ENCODE data around the gene DHRS4L2.
"Not testable (repeated sequence)": the region's sequence is repeated elsewhere in the genome, so short reads cannot be mapped to it uniquely, and the experiment has no call there.

The DHRS4L2 gene

GRCh38 chr14:23988607-23989363 lies at the start of gene DHRS4L2:
Gene DHRS4L2 (plus strand): TSS chr14:23988929. CDS start chr14:23988948, 19 bp downstream.
- DNase-seq, result peak; percentile 37 to 71

- DNase-seq, result no peak
Observed at GRCh38 chr14:23939607-23940326, 49.0 kb upstream of the DHRS4L2 start.

- no peak for DNase-seq
Observed at GRCh38 chr14:23941230-23941629, 47.5 kb upstream of the DHRS4L2 start.

- no peak for DNase-seq
Observed at GRCh38 chr14:23941669-23942068, 47.1 kb upstream of the DHRS4L2 start.

GRCh38 chr14:23942587-23942986 lies 46.1 kb upstream of the DHRS4L2 start:
- DNase-seq, result no peak

GRCh38 chr14:23949069-23949468 lies 39.7 kb upstream of the DHRS4L2 start:
- DNase-seq, result not testable (repeated sequence)

- no peak for DNase-seq
Observed at GRCh38 chr14:23950411-23951135, 38.2 kb upstream of the DHRS4L2 start.

GRCh38 chr14:23951136-23951466 lies 37.6 kb upstream of the DHRS4L2 start:
- DNase-seq, result not testable (repeated sequence)

GRCh38 chr14:23951590-23952201 lies 37.0 kb upstream of the DHRS4L2 start:
- DNase-seq, result no peak

GRCh38 chr14:23953116-23953463 lies 35.6 kb upstream of the DHRS4L2 start:
- DNase-seq, result not testable (repeated sequence)

- DNase-seq, result peak; percentile 75 to 85
Observed at GRCh38 chr14:23953464-23954278, 35.1 kb upstream of the DHRS4L2 start, which contains the start of gene DHRS4. Gene DHRS4 (plus strand): TSS chr14:23953770. CDS start chr14:23953789, 19 bp downstream.

- not testable (repeated sequence) for DNase-seq
Observed at GRCh38 chr14:23954279-23954614, 34.5 kb upstream of the DHRS4L2 start.

- DNase-seq, result not testable (repeated sequence)
Observed at GRCh38 chr14:23954965-23955364, 33.8 kb upstream of the DHRS4L2 start.

- DNase-seq, result not testable (repeated sequence)
Observed at GRCh38 chr14:23955811-23956210, 32.9 kb upstream of the DHRS4L2 start.

- DNase-seq, result not testable (repeated sequence)
Observed at GRCh38 chr14:23957913-23958569, 30.7 kb upstream of the DHRS4L2 start.

- not testable (repeated sequence) for DNase-seq
Observed at GRCh38 chr14:23960899-23961298, 27.8 kb upstream of the DHRS4L2 start.

GRCh38 chr14:23961704-23962103 lies 27.0 kb upstream of the DHRS4L2 start:
- DNase-seq, result not testable (repeated sequence)

GRCh38 chr14:23969130-23969480 lies 19.6 kb upstream of the DHRS4L2 start:
- DNase-seq, result not testable (repeated sequence)

- peak in 1 of 2 donors; percentile 11 for DNase-seq
Observed at GRCh38 chr14:23969481-23970282, 19.0 kb upstream of the DHRS4L2 start.

- not testable (repeated sequence) for DNase-seq
Observed at GRCh38 chr14:23970283-23970659, 18.5 kb upstream of the DHRS4L2 start.

- DNase-seq, result not testable (repeated sequence)
Observed at GRCh38 chr14:23973178-23973577, 15.6 kb upstream of the DHRS4L2 start.
